ENCODE measurements around the gene TNFRSF14. TPM values are rescaled to one million over a fixed set of nuclear protein-coding genes. Genes with fewer than 3 reads are reported as not detected.

Gene TNFRSF14
- total and polyA plus RNA-seq, 9 of the 15 experiments (the other 6 are each of a cell fraction or from before 2014, with no cell fraction given), result 0.11 to 2.3 (median 0.68) TPM; not detected in 2

DNA sequence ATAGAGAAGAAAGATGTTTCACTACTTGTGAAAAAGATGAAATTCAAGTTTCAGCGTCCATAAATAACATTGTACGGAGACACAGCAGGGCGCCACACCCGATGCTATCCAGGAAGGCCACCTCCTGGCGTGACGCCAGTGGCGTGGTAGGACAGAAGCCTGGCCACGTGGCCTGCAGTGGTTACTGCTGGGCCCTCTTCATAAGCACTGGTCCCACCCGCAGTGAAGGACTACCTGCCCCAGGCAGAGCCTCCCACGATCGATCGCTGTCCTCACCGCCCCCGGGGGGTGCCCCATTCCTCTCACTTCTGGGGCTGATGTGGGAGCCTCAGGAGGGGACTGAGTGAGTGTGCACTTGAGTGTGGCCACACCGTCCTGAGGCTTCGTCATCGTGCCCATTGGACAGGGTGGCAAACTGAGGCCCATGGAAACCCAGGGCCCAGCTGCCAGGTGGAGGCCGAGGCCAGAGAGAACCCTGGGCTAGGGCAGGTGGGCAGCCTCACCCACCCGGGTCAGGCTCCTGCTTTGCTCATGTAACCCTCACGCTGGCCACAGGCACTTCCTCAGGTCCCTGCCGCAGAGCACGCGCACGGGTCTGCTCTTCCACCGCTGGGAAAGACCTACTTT, 14.4 kb upstream of the TNFRSF14 start (continued):
- TF ChIP-seq MYC (IDR thresholded peaks at IDR 0.05; ENCODE audit: low read depth, low read length) (peak; percentile 98), MYC (CRISPR knock-in tag; IDR thresholded peaks at IDR 0.05; ENCODE audit: borderline replicate concordance, low read depth) (peak; percentile 90; the same call in 1 of the 2 replicates), HMGN3 (IDR thresholded peaks at IDR 0.05; ENCODE audit: borderline replicate concordance, extremely low read depth, insufficient read length, low read depth, low read length) (peak; percentile 68), TOE1 (IDR thresholded peaks at IDR 0.05; ENCODE audit: borderline replicate concordance) (peak; percentile 69), TOE1 (CRISPR knock-in tag; IDR thresholded peaks at IDR 0.05; ENCODE audit: borderline replicate concordance, low read depth) (no peak), ZNF121 (CRISPR knock-in tag; conservative IDR thresholded peaks at IDR 0.05) (no peak), LEF1 (IDR thresholded peaks at IDR 0.05) (peak; percentile 67), NCOA4 (IDR thresholded peaks at IDR 0.05; ENCODE audit: partially characterized antibody) (peak; percentile 92), NFATC3 (IDR thresholded peaks at IDR 0.05) (no peak), POLR2G (IDR thresholded peaks at IDR 0.05; ENCODE audit: low read depth, low read length) (peak; percentile 75), FIP1L1 (IDR thresholded peaks at IDR 0.05; ENCODE audit: low read depth, low read length, poor library complexity, severe bottlenecking) (peak; percentile 85), ETV6 (IDR thresholded peaks at IDR 0.05; ENCODE audit: borderline replicate concordance in 1 of 2, low read depth in 2 of 2, low read length in 1 of 2) (no peak), ETV6 (CRISPR knock-in tag; IDR thresholded peaks at IDR 0.05; ENCODE audit: borderline replicate concordance) (no peak), PRMT5 (CRISPR knock-in tag; IDR thresholded peaks at IDR 0.05) (no peak), RBFOX2 (IDR thresholded peaks at IDR 0.05; ENCODE audit: low read depth, low read length) (peak; percentile 74), TRIM24 (IDR thresholded peaks at IDR 0.05) (peak; percentile 14 to 62; a peak in 3 of 4 replicates), RBM25 (IDR thresholded peaks at IDR 0.05; ENCODE audit: low read depth, low read length, severe bottlenecking) (peak; percentile 95)
- TF ChIP-seq, protein P1, sequence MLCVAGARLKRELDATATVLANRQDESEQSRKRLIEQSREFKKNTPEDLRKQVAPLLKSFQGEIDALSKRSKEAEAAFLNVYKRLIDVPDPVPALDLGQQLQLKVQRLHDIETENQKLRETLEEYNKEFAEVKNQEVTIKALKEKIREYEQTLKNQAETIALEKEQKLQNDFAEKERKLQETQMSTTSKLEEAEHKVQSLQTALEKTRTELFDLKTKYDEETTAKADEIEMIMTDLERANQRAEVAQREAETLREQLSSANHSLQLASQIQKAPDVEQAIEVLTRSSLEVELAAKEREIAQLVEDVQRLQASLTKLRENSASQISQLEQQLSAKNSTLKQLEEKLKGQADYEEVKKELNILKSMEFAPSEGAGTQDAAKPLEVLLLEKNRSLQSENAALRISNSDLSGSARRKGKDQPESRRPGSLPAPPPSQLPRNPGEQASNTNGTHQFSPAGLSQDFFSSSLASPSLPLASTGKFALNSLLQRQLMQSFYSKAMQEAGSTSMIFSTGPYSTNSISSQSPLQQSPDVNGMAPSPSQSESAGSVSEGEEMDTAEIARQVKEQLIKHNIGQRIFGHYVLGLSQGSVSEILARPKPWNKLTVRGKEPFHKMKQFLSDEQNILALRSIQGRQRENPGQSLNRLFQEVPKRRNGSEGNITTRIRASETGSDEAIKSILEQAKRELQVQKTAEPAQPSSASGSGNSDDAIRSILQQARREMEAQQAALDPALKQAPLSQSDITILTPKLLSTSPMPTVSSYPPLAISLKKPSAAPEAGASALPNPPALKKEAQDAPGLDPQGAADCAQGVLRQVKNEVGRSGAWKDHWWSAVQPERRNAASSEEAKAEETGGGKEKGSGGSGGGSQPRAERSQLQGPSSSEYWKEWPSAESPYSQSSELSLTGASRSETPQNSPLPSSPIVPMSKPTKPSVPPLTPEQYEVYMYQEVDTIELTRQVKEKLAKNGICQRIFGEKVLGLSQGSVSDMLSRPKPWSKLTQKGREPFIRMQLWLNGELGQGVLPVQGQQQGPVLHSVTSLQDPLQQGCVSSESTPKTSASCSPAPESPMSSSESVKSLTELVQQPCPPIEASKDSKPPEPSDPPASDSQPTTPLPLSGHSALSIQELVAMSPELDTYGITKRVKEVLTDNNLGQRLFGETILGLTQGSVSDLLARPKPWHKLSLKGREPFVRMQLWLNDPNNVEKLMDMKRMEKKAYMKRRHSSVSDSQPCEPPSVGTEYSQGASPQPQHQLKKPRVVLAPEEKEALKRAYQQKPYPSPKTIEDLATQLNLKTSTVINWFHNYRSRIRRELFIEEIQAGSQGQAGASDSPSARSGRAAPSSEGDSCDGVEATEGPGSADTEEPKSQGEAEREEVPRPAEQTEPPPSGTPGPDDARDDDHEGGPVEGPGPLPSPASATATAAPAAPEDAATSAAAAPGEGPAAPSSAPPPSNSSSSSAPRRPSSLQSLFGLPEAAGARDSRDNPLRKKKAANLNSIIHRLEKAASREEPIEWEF (CRISPR knock-in tag; IDR thresholded peaks at IDR 0.05), result no peak
- TF ChIP-seq, protein P2, sequence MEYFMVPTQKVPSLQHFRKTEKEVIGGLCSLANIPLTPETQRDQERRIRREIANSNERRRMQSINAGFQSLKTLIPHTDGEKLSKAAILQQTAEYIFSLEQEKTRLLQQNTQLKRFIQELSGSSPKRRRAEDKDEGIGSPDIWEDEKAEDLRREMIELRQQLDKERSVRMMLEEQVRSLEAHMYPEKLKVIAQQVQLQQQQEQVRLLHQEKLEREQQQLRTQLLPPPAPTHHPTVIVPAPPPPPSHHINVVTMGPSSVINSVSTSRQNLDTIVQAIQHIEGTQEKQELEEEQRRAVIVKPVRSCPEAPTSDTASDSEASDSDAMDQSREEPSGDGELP (CRISPR knock-in tag; IDR thresholded peaks at IDR 0.05; ENCODE audit: borderline replicate concordance), result peak; percentile 63; the same call in 1 of the 2 replicates
- TF ChIP-seq, protein P3, sequence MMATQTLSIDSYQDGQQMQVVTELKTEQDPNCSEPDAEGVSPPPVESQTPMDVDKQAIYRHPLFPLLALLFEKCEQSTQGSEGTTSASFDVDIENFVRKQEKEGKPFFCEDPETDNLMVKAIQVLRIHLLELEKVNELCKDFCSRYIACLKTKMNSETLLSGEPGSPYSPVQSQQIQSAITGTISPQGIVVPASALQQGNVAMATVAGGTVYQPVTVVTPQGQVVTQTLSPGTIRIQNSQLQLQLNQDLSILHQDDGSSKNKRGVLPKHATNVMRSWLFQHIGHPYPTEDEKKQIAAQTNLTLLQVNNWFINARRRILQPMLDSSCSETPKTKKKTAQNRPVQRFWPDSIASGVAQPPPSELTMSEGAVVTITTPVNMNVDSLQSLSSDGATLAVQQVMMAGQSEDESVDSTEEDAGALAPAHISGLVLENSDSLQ (IDR thresholded peaks at IDR 0.05), result peak; percentile 86
